GM19397 (cell line): ENCODE results near the gene DPY19L3.
"Not testable (repeated sequence)": the region's sequence is repeated elsewhere in the genome, so short reads cannot be mapped to it uniquely, and the experiment has no call there.

ENCODE experiments used
- ATAC-seq: cut with Tn5 transposase; IDR thresholded peaks from one replicate; pipeline ENCODE4 v1.9.1; 2021; ENCODE audit warnings: mild to moderate bottlenecking, moderate library complexity; ENCODE audit not compliant: unreplicated experiment

Gene DPY19L3

GRCh38 chr19:32438751-32439150, 33.2 kb downstream of the DPY19L3 start:
- ATAC-seq: no peak

GRCh38 chr19:32442650-32443049, 37.1 kb downstream of the DPY19L3 start:
- no peak for ATAC-seq

GRCh38 chr19:32447534-32447933, 42.0 kb downstream of the DPY19L3 start:
- not testable (repeated sequence) for ATAC-seq

GRCh38 chr19:32448026-32448425, 42.5 kb downstream of the DPY19L3 start:
- ATAC-seq: no peak

- no peak for ATAC-seq
These were observed 44.6 kb downstream of the DPY19L3 start for GRCh38 chr19:32450217-32450616.

GRCh38 chr19:32453736-32454135, 48.2 kb downstream of the DPY19L3 start:
- no peak for ATAC-seq

GRCh38 chr19:32456406-32456805, 50.8 kb downstream of the DPY19L3 start:
- ATAC-seq: no peak

GRCh38 chr19:32457571-32458158, 52.1 kb downstream of the DPY19L3 start:
- ATAC-seq: no peak

- peak; percentile 78 for ATAC-seq
These were observed 53.0 kb downstream of the DPY19L3 start for GRCh38 chr19:32458500-32459123.

- no peak for ATAC-seq
These were observed 53.8 kb downstream of the DPY19L3 start for GRCh38 chr19:32459204-32459865.

GRCh38 chr19:32460476-32460875, 54.9 kb downstream of the DPY19L3 start:
- no peak for ATAC-seq

GRCh38 chr19:32464279-32464678, 58.7 kb downstream of the DPY19L3 start:
- ATAC-seq: no peak

GRCh38 chr19:32465176-32465575, 59.6 kb downstream of the DPY19L3 start:
- ATAC-seq: no peak

- ATAC-seq: no peak
These were observed 64.2 kb downstream of the DPY19L3 start for GRCh38 chr19:32469795-32470194.

- ATAC-seq: no peak
These were observed 65.5 kb downstream of the DPY19L3 start for GRCh38 chr19:32471095-32471494.

- no peak for ATAC-seq
These were observed 66.2 kb downstream of the DPY19L3 start for GRCh38 chr19:32471811-32472210.

- ATAC-seq: no peak
These were observed 69.8 kb downstream of the DPY19L3 start for GRCh38 chr19:32475141-32476031.

- no peak for ATAC-seq
These were observed 70.4 kb downstream of the DPY19L3 start for GRCh38 chr19:32476032-32476350.

- no peak for ATAC-seq
These were observed 74.8 kb downstream of the DPY19L3 start for GRCh38 chr19:32480321-32480720.

- ATAC-seq: no peak
These were observed 78.0 kb downstream of the DPY19L3 start for GRCh38 chr19:32483574-32483973.

- ATAC-seq: no peak
These were observed 84.4 kb downstream of the DPY19L3 start for GRCh38 chr19:32489971-32490370.
